ENCODE results near the gene TMEM183A. TPM values are rescaled to one million over a fixed set of nuclear protein-coding genes. Genes with fewer than 3 reads are reported as not detected.

The TMEM183A gene
- polyA plus RNA-seq, 1 experiment: 103 TPM

DNA sequence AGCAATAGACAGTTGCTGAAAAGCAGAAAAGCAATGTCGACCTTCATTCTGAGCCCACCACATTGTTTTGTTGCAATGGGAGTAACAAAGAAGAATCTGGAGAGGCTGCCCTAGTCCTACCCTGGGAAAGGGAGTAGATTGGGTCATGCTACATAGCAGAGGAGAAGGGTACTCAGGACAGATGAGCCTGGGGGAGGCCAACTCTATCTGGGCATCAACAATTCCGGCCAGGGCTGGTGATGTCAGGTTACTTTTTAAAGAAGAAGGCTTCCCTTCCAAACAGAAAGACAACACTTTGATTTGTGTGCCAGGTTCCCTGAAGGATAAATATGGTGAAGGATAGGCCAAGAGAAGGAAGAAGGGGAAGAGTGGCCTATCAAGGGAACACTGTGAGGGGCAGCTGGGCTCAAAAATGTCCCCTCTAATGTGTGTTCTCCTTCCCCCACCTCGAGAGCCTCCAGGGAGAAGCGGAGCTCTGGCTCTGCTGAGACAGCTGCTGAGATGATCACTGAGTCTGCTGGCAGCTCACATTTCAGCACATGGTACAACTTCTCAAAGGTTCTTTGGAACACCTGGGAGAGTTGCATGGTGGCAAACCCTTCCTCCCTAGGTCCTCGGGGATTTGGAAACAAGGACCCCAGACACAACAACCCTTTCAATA is 45.8 kb upstream of the TMEM183A start:
- ChIA-PET POLR2A (no interaction called here), CTCF (no interaction called here)
- Histone ChIP-seq H3K27me3 (ENCODE audit: control insufficient read depth, insufficient read depth, low read length) (no peaks in the 10 kb centered on the region), H3K4me3 (ENCODE audit: low read depth, low read length) (no peak overlapping the region), H3K36me3 (ENCODE audit: control insufficient read depth, insufficient read depth, low read length) (peaks cover 5% of the 10 kb centered on the region)
- TF ChIP-seq, protein P1, sequence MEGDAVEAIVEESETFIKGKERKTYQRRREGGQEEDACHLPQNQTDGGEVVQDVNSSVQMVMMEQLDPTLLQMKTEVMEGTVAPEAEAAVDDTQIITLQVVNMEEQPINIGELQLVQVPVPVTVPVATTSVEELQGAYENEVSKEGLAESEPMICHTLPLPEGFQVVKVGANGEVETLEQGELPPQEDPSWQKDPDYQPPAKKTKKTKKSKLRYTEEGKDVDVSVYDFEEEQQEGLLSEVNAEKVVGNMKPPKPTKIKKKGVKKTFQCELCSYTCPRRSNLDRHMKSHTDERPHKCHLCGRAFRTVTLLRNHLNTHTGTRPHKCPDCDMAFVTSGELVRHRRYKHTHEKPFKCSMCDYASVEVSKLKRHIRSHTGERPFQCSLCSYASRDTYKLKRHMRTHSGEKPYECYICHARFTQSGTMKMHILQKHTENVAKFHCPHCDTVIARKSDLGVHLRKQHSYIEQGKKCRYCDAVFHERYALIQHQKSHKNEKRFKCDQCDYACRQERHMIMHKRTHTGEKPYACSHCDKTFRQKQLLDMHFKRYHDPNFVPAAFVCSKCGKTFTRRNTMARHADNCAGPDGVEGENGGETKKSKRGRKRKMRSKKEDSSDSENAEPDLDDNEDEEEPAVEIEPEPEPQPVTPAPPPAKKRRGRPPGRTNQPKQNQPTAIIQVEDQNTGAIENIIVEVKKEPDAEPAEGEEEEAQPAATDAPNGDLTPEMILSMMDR (IDR thresholded peaks at IDR 0.05; ENCODE audit: insufficient read depth, low read depth, low read length): no peak
- no peak for DNase-seq (ENCODE audit: low read depth)

DNA sequence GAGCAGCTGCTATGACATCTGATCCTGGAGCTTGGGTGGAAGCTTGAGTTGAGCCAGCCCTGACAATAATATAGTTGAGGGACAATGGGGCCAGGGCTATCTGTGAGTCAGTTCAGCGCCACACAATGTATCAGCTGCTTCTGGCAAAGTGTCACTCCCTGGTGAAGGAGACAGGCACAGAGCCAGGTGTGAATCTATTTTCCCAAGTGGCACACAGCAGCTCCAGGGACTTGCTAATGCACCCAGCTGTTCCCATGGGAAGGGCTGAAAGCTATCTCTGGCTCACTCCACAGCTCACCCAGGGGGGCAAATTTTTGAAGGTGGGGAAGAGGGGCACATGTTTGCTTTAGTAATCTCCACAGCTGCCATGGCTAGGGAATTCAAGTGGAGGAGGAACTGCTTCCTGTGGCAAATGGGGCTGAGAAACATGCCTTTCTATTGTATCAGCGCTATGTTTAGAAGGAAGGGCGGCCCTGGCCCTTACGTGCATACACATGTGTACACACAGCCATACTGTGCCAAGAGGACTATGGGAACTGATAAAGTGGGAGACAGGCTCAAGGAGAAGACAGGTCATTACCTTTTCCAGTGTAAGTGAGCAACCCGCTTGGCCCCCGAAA is 42.3 kb upstream of the TMEM183A start:
- CTCF ChIA-PET: no interaction called here
- Histone ChIP-seq H3K4me3 (ENCODE audit: low read depth, low read length) (no peak overlapping the region), H3K27me3 (ENCODE audit: control insufficient read depth, insufficient read depth, low read length) (no peaks in the 10 kb centered on the region), H3K36me3 (ENCODE audit: control insufficient read depth, insufficient read depth, low read length) (peaks cover 5% of the 10 kb centered on the region)
- TF ChIP-seq, protein P1 (IDR thresholded peaks at IDR 0.05; ENCODE audit: insufficient read depth, low read depth, low read length): no peak
- POLR2A ChIA-PET: no interaction called here
- DNase-seq (ENCODE audit: low read depth): no peak

DNA sequence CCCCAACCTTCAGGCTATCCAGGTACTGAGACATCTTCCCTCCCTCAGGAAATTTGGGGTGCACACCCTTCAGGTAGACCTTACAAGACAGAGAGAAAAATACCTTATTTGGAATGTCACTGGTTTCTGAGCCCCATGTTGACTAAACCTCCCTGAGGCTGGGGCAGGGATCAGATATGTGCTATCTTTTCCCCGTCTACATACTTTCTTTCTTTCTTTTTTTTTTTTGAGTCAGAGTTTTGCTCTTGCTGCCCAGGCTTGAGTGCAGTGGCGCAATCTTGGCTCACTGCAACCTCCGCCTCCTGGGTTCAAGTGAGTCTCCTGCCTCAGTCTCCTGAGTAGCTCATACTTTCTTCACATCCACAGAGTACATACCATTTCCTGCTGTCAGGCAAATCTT is 41.8 kb upstream of the TMEM183A start:
- POLR2A ChIA-PET: no interaction called here
- DNase-seq (ENCODE audit: low read depth): no peak
- Histone ChIP-seq H3K36me3 (ENCODE audit: control insufficient read depth, insufficient read depth, low read length) (peaks cover 5% of the 10 kb centered on the region), H3K27me3 (ENCODE audit: control insufficient read depth, insufficient read depth, low read length) (no peaks in the 10 kb centered on the region), H3K4me3 (ENCODE audit: low read depth, low read length) (no peak overlapping the region)
- TF ChIP-seq, protein P1 (IDR thresholded peaks at IDR 0.05; ENCODE audit: insufficient read depth, low read depth, low read length): no peak
- CTCF ChIA-PET: no interaction called here

DNA sequence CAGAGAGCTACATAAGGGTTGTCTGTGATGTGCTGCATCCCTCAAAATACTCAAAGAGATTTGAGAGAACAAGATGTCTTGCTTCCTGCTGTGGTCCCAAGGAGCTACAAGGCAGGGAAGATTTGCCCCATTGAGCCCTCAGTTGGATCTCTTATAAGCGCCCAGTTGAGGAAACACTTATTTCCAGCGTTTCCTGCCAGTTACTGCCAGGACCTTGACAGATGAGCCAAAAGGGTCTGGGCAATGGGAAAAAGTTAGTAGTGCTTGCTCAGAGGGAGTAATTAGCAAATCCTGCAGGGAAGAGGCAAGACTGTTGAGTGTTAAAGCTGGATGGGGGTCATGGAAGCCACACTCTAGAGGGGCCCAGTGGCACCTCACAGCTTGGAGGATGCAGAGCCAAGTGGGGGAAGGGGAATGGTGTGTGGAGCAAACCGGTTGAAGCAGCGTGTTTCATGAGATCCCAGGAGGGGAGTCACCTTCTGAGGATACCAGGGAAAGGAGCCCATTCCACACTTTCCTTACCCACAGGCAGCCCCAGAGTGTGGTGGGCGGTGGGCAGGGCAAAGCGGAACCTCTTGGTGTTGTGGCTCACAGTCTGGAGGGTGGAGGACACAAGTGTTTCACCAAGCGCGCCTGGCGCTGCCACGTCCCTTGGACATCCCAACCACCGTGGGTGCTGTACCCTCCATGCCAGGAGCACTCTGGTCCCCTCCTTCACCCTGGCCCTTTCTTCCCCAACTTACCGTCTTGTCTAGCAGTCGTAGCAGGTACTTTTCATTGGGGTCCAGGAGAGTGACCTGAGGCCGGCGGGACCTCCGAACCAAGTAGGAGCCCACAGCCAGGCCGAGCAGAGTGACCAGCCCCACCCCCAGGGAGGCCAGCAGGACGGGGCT is 40.9 kb upstream of the TMEM183A start:
- Histone ChIP-seq H3K4me3 (ENCODE audit: low read depth, low read length) (peak overlapping the region; percentile 95), H3K36me3 (ENCODE audit: control insufficient read depth, insufficient read depth, low read length) (peaks cover 4% of the 10 kb centered on the region), H3K27me3 (ENCODE audit: control insufficient read depth, insufficient read depth, low read length) (no peaks in the 10 kb centered on the region)
- ChIA-PET CTCF (interaction anchor here (0.6 to 2.2 kb wide), 2 partner anchors 32 to 109 kb away, joined by 3 to 8 read pairs; no protein-coding TSS in a partner anchor), POLR2A (no interaction called here)
- TF ChIP-seq, protein P1 (IDR thresholded peaks at IDR 0.05; ENCODE audit: insufficient read depth, low read depth, low read length): no peak
- DNase-seq (ENCODE audit: low read depth): no peak

Measured in BJ (cell line).